HG02759 (cell line): ENCODE measurements around the gene FAM236B.
"Not testable (repeated sequence)": the region's sequence is repeated elsewhere in the genome, so short reads cannot be mapped to it uniquely, and the experiment has no call there.

Experiments
- ATAC-seq: cut with Tn5 transposase; IDR thresholded peaks from one replicate; pipeline ENCODE4 v1.9.1; 2021; ENCODE audit warnings: mild to moderate bottlenecking, moderate library complexity; ENCODE audit not compliant: unreplicated experiment

FAM236B gene

DNA sequence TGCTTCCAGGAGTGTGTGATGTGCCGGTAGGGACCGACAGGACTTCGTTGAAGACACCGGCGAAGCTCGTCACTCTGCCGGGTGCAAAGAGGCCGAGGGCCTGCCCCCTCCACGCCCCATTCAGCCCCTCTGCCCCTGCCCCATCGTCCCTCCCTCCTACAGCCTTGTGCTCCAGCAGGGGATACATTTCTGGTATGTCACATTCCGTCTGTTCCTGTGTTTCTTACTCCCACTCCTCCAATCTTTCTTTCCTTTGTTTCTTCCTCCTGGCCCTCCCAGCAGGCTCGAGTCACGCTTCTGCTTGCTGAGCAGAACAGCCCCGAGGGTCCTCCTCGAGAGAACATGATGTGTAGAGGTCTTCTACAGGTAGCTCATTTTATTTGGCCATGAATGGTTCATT lies at the start of gene FAM236B:
TSS of gene FAM236B (minus strand) at position 101 of the 400 bp plus-strand sequence. CDS start at position 1, 100 bp downstream.
- ATAC-seq: not testable (repeated sequence)

DNA sequence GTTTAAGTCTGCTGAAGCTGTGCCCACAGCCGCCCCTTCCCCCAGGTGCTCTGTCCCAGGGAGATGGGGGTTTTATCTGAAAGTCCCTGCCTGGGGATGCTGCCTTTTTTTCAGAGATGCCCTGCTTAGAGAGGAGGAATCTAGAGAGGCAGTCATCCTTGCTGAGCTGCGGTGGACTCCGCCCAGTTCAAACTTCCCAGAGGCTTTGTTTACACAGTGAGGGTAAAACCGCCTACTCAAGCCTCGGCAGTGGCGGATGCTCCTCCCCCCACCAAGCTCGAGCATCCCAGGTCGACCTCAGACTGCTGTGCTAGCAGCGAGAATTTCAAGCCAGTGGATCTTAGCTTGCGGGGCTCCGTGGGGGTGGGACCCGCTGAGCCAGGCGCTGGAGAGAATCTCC lies 48.2 kb upstream of the FAM236B start:
- ATAC-seq: not testable (repeated sequence)

DNA sequence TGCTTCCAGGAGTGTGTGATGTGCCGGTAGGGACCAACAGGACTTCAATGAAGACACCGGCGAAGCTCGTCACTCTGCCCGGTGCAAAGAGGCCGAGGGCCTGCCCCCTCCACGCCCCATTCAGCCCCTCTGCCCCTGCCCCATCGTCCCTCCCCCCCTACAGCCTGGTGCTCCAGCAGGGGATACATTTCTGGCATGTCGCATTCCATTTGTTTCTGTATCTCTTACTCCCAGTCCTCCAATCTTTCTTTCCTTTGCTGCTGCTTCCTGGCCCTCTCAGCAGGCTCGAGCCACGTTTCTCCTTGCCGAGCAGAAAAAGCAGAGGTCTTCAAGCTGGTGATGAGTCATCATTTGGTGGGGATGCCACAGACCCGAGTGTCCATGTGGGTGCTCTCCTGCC lies 25.6 kb upstream of the FAM236B start, which contains the start of gene FAM236D:
TSS of gene FAM236D (minus strand) at position 101 of the 400 bp plus-strand sequence. CDS start at position 1, 100 bp downstream.
- ATAC-seq: not testable (repeated sequence)

DNA sequence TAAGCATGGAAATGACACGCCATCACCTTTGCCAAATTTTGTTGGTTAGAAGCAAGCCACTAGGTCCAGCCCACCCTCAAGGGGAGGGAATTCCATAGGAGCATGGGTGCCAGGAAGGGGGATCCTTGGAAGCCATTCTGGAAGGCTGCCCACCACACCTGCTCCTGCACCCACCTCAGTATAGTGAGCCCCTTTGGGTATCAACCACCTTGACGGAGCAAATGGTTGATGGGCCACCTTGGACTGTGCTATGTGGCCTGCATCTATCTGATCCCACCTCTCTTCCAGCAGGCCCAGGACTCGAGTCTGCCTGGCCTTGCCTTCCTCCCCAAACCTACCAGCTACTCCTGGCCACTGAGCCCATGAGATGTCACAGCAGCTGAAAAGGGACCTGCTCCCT lies 7.9 kb upstream of the FAM236B start:
- ATAC-seq: not testable (repeated sequence)

DNA sequence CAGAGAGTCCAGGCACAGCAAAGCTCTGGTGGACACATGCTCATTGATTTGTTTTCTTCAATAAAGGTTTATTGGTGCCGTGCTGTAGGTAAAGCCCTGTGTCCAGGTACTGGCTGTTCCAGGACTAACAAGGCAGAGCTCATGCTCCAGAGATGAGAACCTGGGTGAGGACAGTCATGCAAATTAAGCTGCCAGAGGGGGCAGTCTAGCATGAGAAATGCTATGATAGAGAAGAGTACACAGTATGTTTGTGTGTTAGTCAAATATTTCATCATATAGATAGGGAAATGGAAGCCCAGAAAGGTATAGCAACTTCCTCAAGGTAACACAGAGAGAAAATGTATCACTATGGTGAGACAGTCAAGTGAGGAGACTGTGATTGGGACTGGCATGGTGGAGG lies 5.7 kb upstream of the FAM236B start:
- ATAC-seq: not testable (repeated sequence)

DNA sequence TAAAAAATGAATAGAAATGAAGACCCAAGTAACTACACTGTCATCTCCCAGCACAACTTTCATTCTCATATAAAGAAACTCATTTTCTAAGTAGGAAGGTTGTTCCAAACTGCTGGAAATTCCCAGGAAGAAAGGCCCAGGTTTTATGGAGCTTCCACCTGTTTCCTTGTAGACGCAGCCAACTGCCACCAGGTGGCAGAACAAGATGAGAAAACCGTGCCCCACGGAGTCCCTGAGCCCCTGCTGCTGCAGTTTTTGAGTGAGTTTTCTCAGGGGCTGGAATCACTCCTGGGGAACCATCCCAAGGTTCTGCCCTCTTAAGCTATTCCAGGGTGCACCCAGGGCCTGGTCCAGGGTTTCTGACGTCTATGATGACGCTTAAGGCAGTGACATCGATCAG lies 1.5 kb upstream of the FAM236B start:
- ATAC-seq: not testable (repeated sequence)

- not testable (repeated sequence) for ATAC-seq
Observed at GRCh38 chrX:72783365-72783936, 991 bp upstream of the FAM236B start.

- not testable (repeated sequence) for ATAC-seq
Observed at GRCh38 chrX:72778146-72778545, 4.3 kb downstream of the FAM236B start.

GRCh38 chrX:72777467-72777790 lies 5.0 kb downstream of the FAM236B start:
- peak; percentile 75 for ATAC-seq

DNA sequence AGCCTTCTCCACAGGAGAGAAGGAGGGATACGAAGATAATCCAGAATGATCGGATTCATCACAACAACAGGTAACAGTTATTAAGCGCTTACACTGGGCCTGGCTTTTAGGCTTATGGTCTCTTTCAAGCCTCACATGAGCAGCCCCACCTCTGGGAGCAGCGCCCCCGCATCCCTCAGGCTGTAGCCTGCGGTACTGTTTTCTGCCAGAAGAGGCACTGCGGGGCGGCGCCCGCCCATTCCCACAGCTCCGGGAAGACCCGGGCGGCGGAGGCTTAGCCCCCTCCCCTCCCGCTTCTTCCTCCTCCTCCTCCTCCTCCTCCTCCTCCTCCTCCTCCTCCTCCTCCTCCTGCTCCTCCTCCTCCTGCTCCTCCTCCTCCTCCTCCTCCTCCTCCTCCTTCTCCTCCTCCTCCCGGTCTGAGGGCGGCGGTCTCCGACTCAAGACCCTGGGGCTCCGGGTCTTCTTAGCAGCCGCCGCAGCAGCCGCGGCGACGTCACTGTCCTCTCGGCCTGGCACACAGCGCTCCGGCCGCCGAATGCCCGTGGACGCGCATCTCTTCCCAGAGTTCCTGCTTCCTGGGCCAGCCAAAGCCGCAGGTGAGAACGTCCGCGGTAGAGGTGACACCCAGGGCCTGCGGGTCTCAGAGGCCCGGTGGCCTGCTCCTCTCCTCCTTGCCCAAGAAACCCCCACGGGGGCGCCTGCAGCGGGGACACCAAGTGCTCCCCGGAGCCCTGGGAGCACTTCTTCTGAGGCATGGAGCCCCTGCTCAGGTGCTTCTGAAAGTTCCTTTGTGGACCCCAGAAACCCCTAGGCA lies 5.6 kb downstream of the FAM236B start, which contains the start of gene DMRTC1B:
TSS of gene DMRTC1B (plus strand) at position 238 of the 814 bp plus-strand sequence. CDS start 68,246 bp downstream, outside the sequence.
- ATAC-seq: peak; percentile 88

DNA sequence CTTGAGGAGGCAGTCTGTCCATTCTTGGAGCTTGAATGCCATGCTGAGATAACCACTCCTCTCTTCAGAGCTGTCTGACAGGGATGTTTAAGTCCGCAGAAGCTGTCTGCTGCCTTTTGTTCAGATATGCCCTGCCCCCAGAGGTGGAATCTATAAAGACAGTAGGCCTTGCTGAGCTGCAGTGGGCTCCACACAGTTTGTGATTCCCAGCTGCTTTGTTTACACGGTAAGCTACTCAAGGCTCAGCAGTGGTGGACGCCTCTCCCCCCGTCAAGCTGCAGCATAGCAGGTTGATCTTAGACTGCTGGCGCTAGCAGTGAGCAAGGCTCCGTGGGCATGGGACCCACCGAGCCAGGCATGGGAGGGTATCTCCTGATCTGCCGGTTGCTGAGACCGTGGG lies 22.0 kb downstream of the FAM236B start:
- not testable (repeated sequence) for ATAC-seq

DNA sequence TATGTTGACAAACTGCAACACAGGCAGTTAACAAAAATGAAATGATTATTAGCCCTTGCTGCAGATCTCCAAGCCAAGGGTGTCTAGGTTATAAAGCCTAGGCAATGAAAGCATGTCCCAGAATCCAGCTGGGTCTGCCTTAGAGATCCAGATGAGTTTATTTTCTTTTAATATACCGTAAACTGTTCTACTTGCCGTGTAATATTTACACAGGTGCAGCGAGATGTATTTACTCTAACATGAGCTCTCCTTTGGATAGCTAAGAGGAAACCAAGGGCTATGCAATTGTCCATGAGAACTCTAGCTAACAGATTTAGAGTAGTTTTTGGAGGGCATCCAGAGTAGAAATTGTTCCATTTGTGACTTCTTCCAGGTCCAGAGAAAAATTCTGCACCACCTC lies 33.9 kb downstream of the FAM236B start:
- not testable (repeated sequence) for ATAC-seq

- not testable (repeated sequence) for ATAC-seq
Observed at GRCh38 chrX:72745546-72745945, 36.9 kb downstream of the FAM236B start.

- no peak for ATAC-seq
Observed at GRCh38 chrX:72735561-72735960, 46.9 kb downstream of the FAM236B start.

DNA sequence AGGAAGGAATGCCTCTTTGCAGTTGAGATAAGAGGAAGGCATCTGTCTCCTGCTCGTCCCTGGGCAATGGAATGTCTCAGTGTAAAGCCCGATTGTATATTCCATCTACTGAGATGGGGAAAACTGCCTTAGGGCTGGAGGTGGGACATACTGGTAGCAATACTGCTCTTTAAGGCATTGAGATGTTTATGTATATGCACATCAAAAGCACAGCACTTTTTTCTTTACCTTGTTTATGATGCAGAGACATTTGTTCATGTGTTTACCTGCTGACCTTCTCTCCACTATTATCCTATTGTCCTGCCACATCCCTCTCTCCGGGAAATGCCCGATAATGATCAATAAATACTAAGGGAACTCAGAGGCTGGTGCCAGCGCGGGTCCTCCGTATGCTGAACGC lies 48.8 kb downstream of the FAM236B start:
- not testable (repeated sequence) for ATAC-seq
